ENCODE data around the gene C22orf42.
"Not testable (repeated sequence)": the region's sequence is repeated elsewhere in the genome, so short reads cannot be mapped to it uniquely, and the experiment has no call there.

Gene C22orf42

GRCh38 chr22:32134796-32135195, 24.3 kb downstream of the C22orf42 start:
- not testable (repeated sequence) for DNase-seq (ENCODE audit: low spot score)

GRCh38 chr22:32132783-32133182, 26.3 kb downstream of the C22orf42 start:
- no peak for DNase-seq (ENCODE audit: low spot score)

DNA sequence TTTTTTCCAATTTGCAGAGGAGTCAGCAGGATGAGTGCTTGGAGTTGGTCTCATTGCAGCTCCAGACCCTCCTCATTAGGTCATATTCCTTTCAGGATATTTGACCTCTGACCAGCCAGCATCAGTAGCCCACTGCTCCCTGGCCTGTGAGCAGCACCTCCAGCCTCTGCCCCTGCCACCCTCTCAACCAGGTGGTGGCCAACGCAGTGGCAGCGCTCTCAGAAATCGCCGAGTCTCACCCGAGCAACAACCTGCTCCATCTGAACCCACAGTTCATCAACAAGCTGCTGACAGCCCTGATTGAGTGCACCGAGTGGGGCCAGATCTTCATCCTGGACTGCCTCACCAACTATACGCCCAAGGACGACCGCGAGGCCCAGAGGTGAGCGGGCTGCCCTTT, 27.0 kb downstream of the C22orf42 start:
- no peak for DNase-seq (ENCODE audit: low spot score)

GRCh38 chr22:32130464-32130863, 28.6 kb downstream of the C22orf42 start:
- no peak for DNase-seq (ENCODE audit: low spot score)

DNA sequence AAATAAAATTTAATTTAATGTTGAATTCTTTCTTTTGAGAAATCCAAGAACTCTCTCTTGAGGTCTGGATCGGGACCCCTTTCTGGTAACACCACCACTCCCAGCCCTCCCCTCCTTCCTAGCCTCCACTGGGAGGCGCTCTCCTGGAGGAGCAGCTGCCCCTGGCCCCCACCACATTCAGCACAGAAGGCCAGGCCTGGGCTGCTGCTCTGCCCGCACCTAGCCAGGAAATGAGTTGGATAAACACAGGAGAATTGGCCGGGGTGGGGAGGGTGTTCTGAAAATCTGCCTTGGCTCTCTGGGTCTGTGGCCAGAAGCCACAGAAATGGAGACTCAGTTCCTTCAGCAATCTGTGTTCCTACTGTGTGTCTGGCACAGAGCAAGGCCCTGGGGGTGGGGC, 31.2 kb downstream of the C22orf42 start:
- no peak for DNase-seq (ENCODE audit: low spot score)

DNA sequence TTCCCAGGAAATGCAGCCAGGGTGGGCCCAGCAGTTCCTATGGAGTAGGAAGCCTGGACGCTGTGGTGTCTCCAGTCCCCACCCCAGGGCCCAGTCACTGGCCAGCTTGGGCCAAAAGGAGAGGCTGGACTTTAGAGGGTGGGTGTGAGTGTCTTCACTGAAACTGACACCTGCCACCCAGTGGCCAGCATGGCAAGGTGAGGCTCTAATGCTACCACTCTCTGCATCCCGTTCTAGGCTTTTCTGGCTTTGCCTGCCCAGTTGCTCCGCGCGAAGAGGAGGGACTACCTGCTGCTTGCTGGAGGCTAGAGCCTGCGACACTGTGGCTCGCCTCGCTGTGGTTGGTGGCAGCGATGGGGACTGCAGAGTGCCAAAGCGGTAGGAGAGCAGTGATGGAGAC, 35.4 kb downstream of the C22orf42 start:
- no peak for DNase-seq (ENCODE audit: low spot score)

DNA sequence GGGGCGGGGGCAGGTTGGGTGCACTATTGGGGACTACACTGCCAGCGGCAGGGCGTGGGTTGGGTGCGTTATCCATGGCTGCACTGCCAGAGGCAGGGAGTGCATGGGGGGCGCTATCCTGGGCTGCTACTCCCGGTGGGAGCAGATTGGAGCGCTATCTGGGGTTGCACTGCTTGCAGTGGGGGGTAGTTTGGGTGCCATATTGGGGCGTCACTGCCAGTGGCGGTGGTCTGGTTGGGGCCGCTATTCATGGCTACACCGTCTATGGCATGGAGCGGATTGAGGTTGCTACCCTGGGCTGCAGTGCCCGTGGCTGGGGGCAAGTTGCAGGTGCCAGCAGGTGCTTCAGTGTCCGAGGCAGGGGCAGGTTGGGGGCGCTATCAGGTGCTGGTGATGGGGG, 36.2 kb downstream of the C22orf42 start:
- DNase-seq (ENCODE audit: low spot score), result no peak

GRCh38 chr22:32120603-32121002, 38.5 kb downstream of the C22orf42 start:
- DNase-seq (ENCODE audit: low spot score), result no peak

DNA sequence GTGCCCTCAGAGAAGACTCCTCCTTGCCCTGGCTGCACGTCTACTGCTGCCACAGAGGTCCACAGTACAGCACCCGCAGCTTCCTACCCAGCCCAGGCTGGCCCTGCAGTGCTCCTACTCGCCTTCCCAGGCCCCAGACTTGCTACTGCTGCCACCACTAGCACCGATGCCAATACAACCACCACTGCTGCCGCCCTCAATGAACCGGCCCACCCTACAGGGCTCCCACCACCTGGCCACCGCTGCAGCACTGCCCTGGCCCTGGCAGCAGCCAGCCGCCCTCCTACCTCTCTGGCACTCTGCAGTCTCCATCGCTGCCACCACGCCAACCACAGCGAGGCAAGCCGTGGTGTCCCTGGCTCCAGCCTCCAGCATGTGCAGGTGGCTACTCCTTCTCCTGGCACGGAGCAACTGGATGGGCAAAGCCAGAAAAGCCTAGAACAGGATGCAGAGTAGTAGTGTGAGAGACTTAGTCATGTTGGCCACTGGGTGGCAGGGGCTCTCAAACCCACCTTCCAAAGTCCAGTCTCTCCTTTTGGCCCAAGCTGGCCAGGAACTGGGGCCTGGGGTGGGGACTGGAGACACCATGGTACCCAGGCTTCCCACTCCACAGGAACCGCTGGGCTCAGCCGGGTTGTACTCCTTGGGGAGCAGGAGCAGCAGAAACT, 39.4 kb downstream of the C22orf42 start:
- no peak for DNase-seq (ENCODE audit: low spot score)

GRCh38 chr22:32112380-32112779, 46.7 kb downstream of the C22orf42 start:
- DNase-seq (ENCODE audit: low spot score), result no peak

DNA sequence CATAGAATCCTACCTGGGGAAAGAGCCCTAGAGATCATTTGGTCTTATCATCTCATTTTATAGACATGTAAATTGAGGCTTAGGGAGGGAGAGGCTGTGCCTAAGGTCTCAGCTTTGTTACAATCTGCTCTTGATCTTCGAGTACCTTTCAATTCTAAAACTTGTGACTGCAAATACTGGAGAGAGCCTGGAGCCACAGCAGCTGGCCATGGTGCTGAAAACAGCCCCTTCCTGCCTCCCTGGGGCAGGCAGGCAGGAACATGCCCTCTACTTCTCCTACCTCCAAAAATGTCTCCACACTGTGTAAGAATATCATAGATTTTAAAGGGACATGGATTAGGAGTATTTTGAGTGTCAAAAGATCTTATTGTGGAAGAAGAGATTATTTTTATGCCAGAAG, 52.2 kb downstream of the C22orf42 start:
- peak; percentile 39 for DNase-seq (ENCODE audit: low spot score)

DNA sequence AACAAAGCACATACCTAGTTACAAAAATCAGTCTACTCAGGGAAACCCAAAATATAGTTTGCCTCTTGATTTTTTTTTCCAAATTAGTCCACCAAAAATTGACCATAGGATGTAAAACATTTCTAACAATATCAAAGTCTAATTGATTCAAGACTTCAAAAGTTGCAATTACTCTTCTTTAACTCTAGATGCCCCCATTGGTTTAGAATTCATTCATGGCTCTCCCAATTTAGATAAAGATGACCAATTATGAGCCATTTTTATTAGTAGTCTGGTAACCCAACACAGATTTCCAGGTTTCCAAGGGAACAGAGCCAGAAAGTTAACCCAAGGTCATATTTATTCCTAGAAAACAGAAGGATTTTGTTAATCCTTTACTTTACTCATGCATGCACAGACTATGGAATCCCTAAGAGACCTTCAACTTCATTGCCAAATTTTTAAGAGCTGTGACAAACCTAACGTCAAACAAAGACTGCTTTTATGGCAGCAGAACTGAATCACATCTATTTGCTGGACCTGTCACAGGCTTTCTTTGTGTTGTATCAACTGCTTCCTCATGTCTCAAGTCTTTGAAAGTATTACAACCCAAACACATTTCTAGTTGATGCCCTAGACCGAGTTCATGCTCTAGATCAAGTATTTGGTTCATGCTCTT, 55.3 kb downstream of the C22orf42 start:
- peak; percentile 91 for DNase-seq (ENCODE audit: low spot score)

- DNase-seq (ENCODE audit: low spot score), result no peak
Measured at GRCh38 chr22:32100711-32101110, 58.4 kb downstream of the C22orf42 start.

Data from COLO829 (cell line).